Sigmoid colon (tissue), 4 donors: ENCODE results near the gene CDS1.

ENCODE experiments used
- CTCF ChIP-seq, 4 experiments: fragments of 450-650 bp in 3 of 4; fragments of 200-600 bp in 1 of 4; IDR thresholded peaks; one replicate each; pipeline ENCODE4 v1.5.1; 2016 to 2019; ENCODE audit warnings: antibody characterized with exemption in 4 of 4, mild to moderate bottlenecking in 3 of 4, moderate library complexity in 2 of 4
- POLR2A ChIP-seq, 2 donors: fragments of 450-650 bp; IDR thresholded peaks; one replicate each; pipeline ENCODE4 v1.6.1; 2016; ENCODE audit warnings: antibody characterized with exemption in 2 of 2, mild to moderate bottlenecking in 2 of 2, moderate library complexity in 2 of 2
- POLR2AphosphoS5 ChIP-seq, 4 donors: sonication (generic); formaldehyde crosslinking; IDR thresholded peaks; one replicate each; pipeline ENCODE4 v1.6.1; 2017; ENCODE audit warnings: antibody characterized with exemption in 4 of 4

GRCh38 chr4:84648178-84648577, 65.3 kb downstream of the CDS1 start:
- TF ChIP-seq CTCF (IDR thresholded peaks at IDR 0.05) = no peak
- TF ChIP-seq POLR2AphosphoS5 (IDR thresholded peaks at IDR 0.05) = no peak
- TF ChIP-seq POLR2A (IDR thresholded peaks at IDR 0.05) = no peak
